BJ (cell line): ENCODE data around the gene PTCH2. TPM values are rescaled to one million over a fixed set of nuclear protein-coding genes. Genes with fewer than 3 reads are reported as not detected.

ENCODE experiments used
- CTCF ChIA-PET: fragments of 350-600 bp; formaldehyde crosslinking; extraction: SDS; loops from one replicate; lab custom pipeline; 2021; ENCODE audit warnings: antibody characterized with exemption, inconsistent platforms; lab: Yijun Ruan, JAX
- POLR2A ChIA-PET: fragments of 300-600 bp; sonication (Branson Sonifier 250); formaldehyde crosslinking; extraction: SDS; loops from one replicate; lab custom pipeline; 2021; ENCODE audit warnings: antibody characterized with exemption; lab: Charles Lee
- DNase-seq: peaks from one replicate; pipeline ENCODE4 v3.0.0-alpha.2; 2011; ENCODE audit warnings: low read depth
- H3K27me3 ChIP-seq: 2 replicates; pipeline ENCODE4 v1.6.0; 2011; ENCODE audit warnings: low read length; ENCODE audit not compliant: control insufficient read depth, insufficient read depth
- H3K36me3 ChIP-seq: 2 replicates; pipeline ENCODE4 v1.5.1; 2011; ENCODE audit warnings: low read length; ENCODE audit not compliant: control insufficient read depth, insufficient read depth
- H3K4me3 ChIP-seq: 2 replicates; pipeline ENCODE4 v1.5.1; 2011; ENCODE audit warnings: low read depth, mild to moderate bottlenecking, control low read depth, low read length
- CTCF ChIP-seq: IDR thresholded peaks from 2 replicates; pipeline ENCODE4 v1.5.1; 2011; ENCODE audit warnings: low read depth, mild to moderate bottlenecking, control low read depth, inconsistent platforms, low read length, moderate library complexity; ENCODE audit not compliant: insufficient read depth
- polyA plus RNA-seq: library from polyadenylated mRNA; depleted of rRNA; stranded (reverse); fragments of >200 nt; gene quantifications from 2 replicates; pipeline ENCODE4 v1.2.3, GENCODE V29; 2011

The PTCH2 gene
- polyA plus RNA-seq, 1 experiment = 0.17 TPM

GRCh38 chr1:44874155-44874554 is 31.1 kb upstream of the PTCH2 start:
- CTCF ChIA-PET = no interaction called here

GRCh38 chr1:44870096-44870495 is 27.0 kb upstream of the PTCH2 start:
- DNase-seq = no peak
- Histone ChIP-seq H3K4me3 (no peak overlapping the region), H3K36me3 (no peaks in the 10 kb centered on the region; the same call in 1 of the 2 replicates), H3K27me3 (no peaks in the 10 kb centered on the region)
- POLR2A ChIA-PET = no interaction called here
- CTCF ChIA-PET = interaction anchor here (1.0 kb wide), 1 partner anchor 34 kb away, joined by 3 read pairs; no protein-coding TSS in a partner anchor
- no peak for TF ChIP-seq CTCF

More at GRCh38 chr1:44874155-44874554, 31.1 kb upstream of the PTCH2 start:
- POLR2A ChIA-PET = no interaction called here
- DNase-seq = no peak
- no peak for TF ChIP-seq CTCF
- H3K27me3 ChIP-seq = no peaks in the 10 kb centered on the region
- no peak overlapping the region for H3K4me3 ChIP-seq
- peaks cover 1% of the 10 kb centered on the region; the same call in 1 of the 2 replicates for H3K36me3 ChIP-seq

DNA sequence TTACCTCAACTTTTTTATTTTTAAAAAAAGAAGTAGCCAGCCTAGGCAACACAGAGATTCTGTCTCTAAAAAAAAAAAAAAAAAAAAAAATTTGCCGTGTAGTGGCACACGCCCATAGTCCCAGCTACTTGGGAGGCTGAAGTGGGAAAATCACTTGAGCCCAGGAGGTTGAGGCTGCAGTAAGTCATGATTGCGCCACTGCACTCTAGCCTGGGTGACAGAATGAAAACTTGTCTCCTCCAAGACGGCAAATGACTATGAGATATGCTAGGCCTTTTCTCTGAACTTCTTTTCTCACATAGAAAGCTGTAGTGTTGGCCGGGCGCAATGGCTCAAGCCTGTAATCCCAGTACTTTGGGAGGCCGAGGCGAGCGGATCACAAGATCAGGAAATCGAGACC is 24.7 kb upstream of the PTCH2 start:
- TF ChIP-seq CTCF = no peak
- no peak overlapping the region for H3K4me3 ChIP-seq
- H3K36me3 ChIP-seq = no peaks in the 10 kb centered on the region; the same call in 1 of the 2 replicates
- no peaks in the 10 kb centered on the region for H3K27me3 ChIP-seq
- CTCF ChIA-PET = interaction anchor here (0.6 to 1.7 kb wide), 2 partner anchors 12 to 145 kb away, joined by 3 read pairs; no protein-coding TSS in a partner anchor
- POLR2A ChIA-PET = no interaction called here
- DNase-seq = no peak

GRCh38 chr1:44862829-44863401 is 19.9 kb upstream of the PTCH2 start:
- Histone ChIP-seq H3K36me3 (no peaks in the 10 kb centered on the region), H3K4me3 (no peak overlapping the region), H3K27me3 (no peaks in the 10 kb centered on the region)
- ChIA-PET CTCF (no interaction called here), POLR2A (no interaction called here)
- no peak for TF ChIP-seq CTCF
- DNase-seq = no peak

GRCh38 chr1:44860891-44861425 is 17.9 kb upstream of the PTCH2 start:
- Histone ChIP-seq H3K4me3 (no peak overlapping the region), H3K27me3 (no peaks in the 10 kb centered on the region), H3K36me3 (no peaks in the 10 kb centered on the region; the same call in 1 of the 2 replicates)
- DNase-seq = no peak
- no peak for TF ChIP-seq CTCF
- ChIA-PET CTCF (no interaction called here), POLR2A (no interaction called here)
